PC-3 (cell line): Measurements from ENCODE around the gene MLIP. TPM values are rescaled to one million over a fixed set of nuclear protein-coding genes. Genes with fewer than 3 reads are reported as not detected.

Experiments
- ATAC-seq: fragments of 200-7000 bp; cut with Tn5 transposase; 2 replicates; pipeline ENCODE4 v1.9.1; 2020; ENCODE audit warnings: mild to moderate bottlenecking, moderate library complexity
- BruUV-seq: library from RNA; stranded (reverse); fragments of 400-500 nt; replicated peaks from 2 replicates; lab custom pipeline; 2021; lab: Mats Ljungman, UMichigan
- CTCF ChIA-PET: fragments of 300-600 bp; sonication (Branson Sonifier 250); formaldehyde crosslinking; loops from one replicate; lab custom pipeline; 2022; ENCODE audit warnings: antibody characterized with exemption; lab: Charles Lee
- POLR2A ChIA-PET: fragments of 300-600 bp; sonication (Branson Sonifier 250); formaldehyde crosslinking; loops from one replicate; lab custom pipeline; 2022; ENCODE audit warnings: antibody characterized with exemption; ENCODE audit not compliant: unreplicated experiment; lab: Charles Lee
- DNase-seq: peaks from one replicate; pipeline ENCODE4 v3.0.0-alpha.2; 2015
- H2AFZ ChIP-seq: fragments of 300-600 bp; sonication (generic); 2 replicates; pipeline ENCODE4 v1.6.0; 2016; ENCODE audit warnings: antibody characterized with exemption, low read length
- H3F3A ChIP-seq: fragments of 300-600 bp; sonication (generic); one replicate; pipeline ENCODE4 v1.6.0; 2017; ENCODE audit warnings: antibody characterized with exemption, low read length, control low read depth, mild to moderate bottlenecking; ENCODE audit not compliant: unreplicated experiment
- H3K27ac ChIP-seq: fragments of 300-600 bp; sonication (generic); 2 replicates; pipeline ENCODE4 v1.5.1; 2016; ENCODE audit warnings: mild to moderate bottlenecking, low read length
- H3K27me3 ChIP-seq: fragments of 300-600 bp; sonication (generic); 2 replicates; pipeline ENCODE4 v1.6.1; 2016; ENCODE audit warnings: low read length, mixed read lengths
- H3K36me3 ChIP-seq: fragments of 300-600 bp; sonication (generic); 2 replicates; pipeline ENCODE4 v1.6.1; 2016; ENCODE audit warnings: low read depth, mixed run types, low read length, mixed read lengths
- H3K4me1 ChIP-seq: fragments of 300-600 bp; sonication (generic); 2 replicates; pipeline ENCODE4 v1.5.1; 2016; ENCODE audit warnings: low read length; ENCODE audit not compliant: insufficient read depth
- H3K4me2 ChIP-seq: fragments of 300-600 bp; sonication (generic); 2 replicates; pipeline ENCODE4 v1.6.0; 2016; ENCODE audit warnings: low read length
- H3K4me3 ChIP-seq: fragments of 300-600 bp; sonication (generic); 2 replicates; pipeline ENCODE4 v1.5.1; 2016; ENCODE audit warnings: mild to moderate bottlenecking, low read length, mixed read lengths
- H3K79me2 ChIP-seq: fragments of 300-600 bp; sonication (generic); 2 replicates; pipeline ENCODE4 v1.6.1; 2017; ENCODE audit warnings: low read length, mixed read lengths
- H3K9ac ChIP-seq: fragments of 300-600 bp; sonication (generic); 2 replicates; pipeline ENCODE4 v1.6.0; 2016; ENCODE audit warnings: mild to moderate bottlenecking, low read length
- H3K9me2 ChIP-seq: fragments of 300-600 bp; sonication (generic); replicated peaks from 2 replicates; pipeline ENCODE4 v1.6.1; 2016; ENCODE audit warnings: mixed run types, low read length, mixed read lengths
- H3K9me3 ChIP-seq: fragments of 300-600 bp; sonication (generic); 2 replicates; pipeline ENCODE4 v1.6.1; 2016; ENCODE audit warnings: low read length, mixed read lengths
- H4K20me1 ChIP-seq: fragments of 300-600 bp; sonication (generic); 2 replicates; pipeline ENCODE4 v1.6.1; 2016; ENCODE audit warnings: low read length, mixed read lengths
- EZH2 ChIP-seq: fragments of 300-600 bp; sonication (generic); IDR thresholded peaks from one replicate; pipeline ENCODE4 v1.6.1; 2017; ENCODE audit warnings: antibody characterized with exemption, mild to moderate bottlenecking, low read length; ENCODE audit not compliant: unreplicated experiment
- EZH2phosphoT487 ChIP-seq: fragments of 300-600 bp; sonication (generic); IDR thresholded peaks from 2 replicates; pipeline ENCODE4 v1.6.1; 2018; ENCODE audit warnings: mild to moderate bottlenecking, antibody characterized with exemption, low read length, borderline replicate concordance
- intact Hi-C: fragments of 100-400 bp; cut with micrococcal nuclease; formaldehyde crosslinking; loops from 2 replicates; pipeline ENCODE4 v1.9.0; 2023
- total RNA-seq: library from RNA; depleted of rRNA; stranded (reverse); fragments of >200 nt; gene quantifications from 2 replicates; pipeline ENCODE4 v1.2.3, GENCODE V29; 2014
- TF ChIP-seq, protein P1 (sequence below): fragments of 300-600 bp; sonication (generic); conservative IDR thresholded peaks from 2 replicates; pipeline ENCODE4 v1.5.1; 2017; ENCODE audit warnings: antibody characterized with exemption, low read depth, mild to moderate bottlenecking, low read length

Gene MLIP
- total RNA-seq, 1 experiment from 2014 or later: not detected

DNA sequence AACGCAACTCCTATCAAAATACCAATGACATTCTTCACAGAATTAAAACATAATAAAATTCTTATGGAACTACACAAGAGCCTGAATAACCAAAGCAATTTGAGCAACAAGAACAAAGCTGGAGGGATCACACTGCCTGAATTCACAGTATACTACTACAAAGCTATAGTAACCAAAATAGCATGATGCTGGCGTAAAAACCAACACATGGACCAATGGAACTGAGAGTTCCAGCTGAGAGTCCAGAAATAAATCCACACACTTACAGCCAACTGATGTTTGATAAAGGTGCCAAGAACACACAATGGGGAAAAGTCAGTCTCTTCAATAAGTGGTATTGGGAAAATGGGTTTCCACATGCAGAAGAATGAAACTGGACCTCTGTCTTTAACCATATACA lies 6.9 kb downstream of the MLIP start:
- Histone ChIP-seq H3K4me3 (no peak overlapping the region), H3K27ac (no peak overlapping the region), H3K9me2 (no peaks in the 10 kb centered on the region), H3K9ac (no peak overlapping the region), H3F3A (no peaks in the 10 kb centered on the region), H3K27me3 (no peaks in the 10 kb centered on the region), H3K4me1 (no peaks in the 10 kb centered on the region), H4K20me1 (no peaks in the 10 kb centered on the region), H2AFZ (no peak overlapping the region), H3K79me2 (no peaks in the 10 kb centered on the region), H3K4me2 (no peak overlapping the region), H3K9me3 (no peaks in the 10 kb centered on the region), H3K36me3 (no peaks in the 10 kb centered on the region)
- BruUV-seq: no TSS peak
- ChIA-PET CTCF (no interaction called here), POLR2A (no interaction called here)
- ATAC-seq (no peak), DNase-seq (no peak)
- no peak for TF ChIP-seq EZH2
- no peak for TF ChIP-seq EZH2phosphoT487
- TF ChIP-seq, protein P1, sequence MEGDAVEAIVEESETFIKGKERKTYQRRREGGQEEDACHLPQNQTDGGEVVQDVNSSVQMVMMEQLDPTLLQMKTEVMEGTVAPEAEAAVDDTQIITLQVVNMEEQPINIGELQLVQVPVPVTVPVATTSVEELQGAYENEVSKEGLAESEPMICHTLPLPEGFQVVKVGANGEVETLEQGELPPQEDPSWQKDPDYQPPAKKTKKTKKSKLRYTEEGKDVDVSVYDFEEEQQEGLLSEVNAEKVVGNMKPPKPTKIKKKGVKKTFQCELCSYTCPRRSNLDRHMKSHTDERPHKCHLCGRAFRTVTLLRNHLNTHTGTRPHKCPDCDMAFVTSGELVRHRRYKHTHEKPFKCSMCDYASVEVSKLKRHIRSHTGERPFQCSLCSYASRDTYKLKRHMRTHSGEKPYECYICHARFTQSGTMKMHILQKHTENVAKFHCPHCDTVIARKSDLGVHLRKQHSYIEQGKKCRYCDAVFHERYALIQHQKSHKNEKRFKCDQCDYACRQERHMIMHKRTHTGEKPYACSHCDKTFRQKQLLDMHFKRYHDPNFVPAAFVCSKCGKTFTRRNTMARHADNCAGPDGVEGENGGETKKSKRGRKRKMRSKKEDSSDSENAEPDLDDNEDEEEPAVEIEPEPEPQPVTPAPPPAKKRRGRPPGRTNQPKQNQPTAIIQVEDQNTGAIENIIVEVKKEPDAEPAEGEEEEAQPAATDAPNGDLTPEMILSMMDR: no peak
- intact Hi-C loops: no loop called here

GRCh38 chr6:54125493-54125892 lies 14.2 kb downstream of the MLIP start:
- ATAC-seq: no peak
- Histone ChIP-seq H3F3A (no peaks in the 10 kb centered on the region), H3K4me1 (no peaks in the 10 kb centered on the region), H3K4me2 (no peak overlapping the region), H3K79me2 (no peaks in the 10 kb centered on the region), H3K27me3 (no peaks in the 10 kb centered on the region), H3K9ac (no peak overlapping the region), H3K27ac (no peak overlapping the region), H3K9me3 (no peaks in the 10 kb centered on the region), H4K20me1 (no peaks in the 10 kb centered on the region), H3K4me3 (no peak overlapping the region), H3K9me2 (no peaks in the 10 kb centered on the region), H2AFZ (no peak overlapping the region), H3K36me3 (no peaks in the 10 kb centered on the region)
- intact Hi-C loops: no loop called here
- ChIA-PET CTCF (no interaction called here), POLR2A (no interaction called here)
- BruUV-seq: no TSS peak
- DNase-seq: no peak
- TF ChIP-seq EZH2 (no peak), EZH2phosphoT487 (no peak)
- TF ChIP-seq, protein P1: no peak

GRCh38 chr6:54130179-54130578 lies 18.9 kb downstream of the MLIP start:
- no peaks in the 10 kb centered on the region for H3K27me3 ChIP-seq
- H3K4me2 ChIP-seq: no peak overlapping the region
- H3K9me3 ChIP-seq: no peaks in the 10 kb centered on the region
- H3K4me3 ChIP-seq: no peak overlapping the region
- CTCF ChIA-PET: no interaction called here
- BruUV-seq: no TSS peak
- no peak overlapping the region for H3K9ac ChIP-seq
- no peaks in the 10 kb centered on the region for H3F3A ChIP-seq
- no peaks in the 10 kb centered on the region for H3K4me1 ChIP-seq
- intact Hi-C loops: no loop called here
- H3K36me3 ChIP-seq: no peaks in the 10 kb centered on the region
- no peaks in the 10 kb centered on the region for H4K20me1 ChIP-seq
- DNase-seq (no peak), ATAC-seq (no peak)
- no peaks in the 10 kb centered on the region for H3K9me2 ChIP-seq
- TF ChIP-seq EZH2phosphoT487: no peak
- TF ChIP-seq, protein P1: no peak
- no peak for TF ChIP-seq EZH2
- no peaks in the 10 kb centered on the region for H3K79me2 ChIP-seq
- POLR2A ChIA-PET: no interaction called here
- no peak overlapping the region for H2AFZ ChIP-seq
- no peak overlapping the region for H3K27ac ChIP-seq
